ENCODE data around the gene LRRC56.

GRCh38 chr11:563066-563811, 25.9 kb downstream of the LRRC56 start:
- TF ChIP-seq CTCF (IDR thresholded peaks at IDR 0.05) (no peak), POLR2AphosphoS5 (IDR thresholded peaks at IDR 0.05) (no peak), POLR2A (IDR thresholded peaks at IDR 0.05) (no peak)

Data from gastroesophageal sphincter (tissue), 3 donors.